GM18511 (cell line): Measurements from ENCODE around the gene CUBN.

Experiments used
- ATAC-seq: cut with Tn5 transposase; IDR thresholded peaks from one replicate; pipeline ENCODE4 v1.9.1; 2021; ENCODE audit warnings: mild to moderate bottlenecking, moderate library complexity; ENCODE audit not compliant: unreplicated experiment

Gene CUBN

DNA sequence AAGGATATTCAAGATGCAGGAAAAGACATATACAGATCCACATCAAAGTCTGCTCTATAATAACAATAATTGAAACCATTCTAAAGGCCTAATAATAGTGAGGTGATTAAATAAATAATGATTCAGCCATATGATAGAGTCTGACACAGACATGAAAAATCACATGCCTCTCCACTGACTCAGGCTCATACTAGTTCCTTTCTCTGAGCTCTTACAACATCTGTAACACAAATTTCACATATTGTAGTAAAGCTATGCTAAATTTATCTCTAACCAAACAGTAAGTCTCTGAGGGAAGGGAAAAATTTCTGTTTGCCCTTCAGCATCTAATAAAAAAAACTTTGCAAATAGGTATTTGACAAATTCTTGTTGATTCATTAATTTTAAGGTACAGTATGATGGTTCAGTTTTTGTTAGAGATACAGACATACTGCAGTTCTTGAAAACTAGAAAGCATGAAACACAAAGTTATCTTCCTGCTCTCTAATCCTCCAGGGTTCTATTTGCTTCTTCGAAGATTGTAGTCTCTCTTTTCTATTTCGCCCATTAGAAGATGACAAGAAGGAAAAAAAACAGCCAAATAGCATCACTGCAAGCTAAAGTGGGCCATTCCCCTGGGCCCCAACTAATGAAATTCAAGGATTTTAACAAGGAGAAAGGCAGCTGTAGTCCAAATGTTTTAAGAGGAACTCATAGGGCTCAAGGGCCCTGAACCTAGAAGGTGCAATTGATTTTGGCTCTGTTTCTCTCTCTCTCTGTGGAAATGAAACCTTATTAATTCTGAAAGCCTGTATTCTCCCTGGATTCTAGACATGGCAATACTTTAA lies 53.9 kb downstream of the CUBN start:
- no peak for ATAC-seq

DNA sequence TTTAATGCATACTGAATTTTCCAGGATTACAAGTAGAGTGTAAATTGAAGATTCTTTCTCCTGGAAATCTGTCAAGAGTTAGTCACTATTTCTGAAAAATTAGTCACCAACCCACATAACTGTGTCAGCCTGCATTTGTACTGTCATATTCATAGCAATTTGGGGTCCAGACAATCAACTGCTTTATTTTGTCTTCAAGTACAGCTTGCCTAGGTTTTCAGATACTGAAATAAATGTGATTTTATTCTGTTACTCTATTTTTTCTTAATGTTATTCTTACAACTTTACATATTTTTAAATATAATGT lies 55.1 kb downstream of the CUBN start:
- no peak for ATAC-seq

DNA sequence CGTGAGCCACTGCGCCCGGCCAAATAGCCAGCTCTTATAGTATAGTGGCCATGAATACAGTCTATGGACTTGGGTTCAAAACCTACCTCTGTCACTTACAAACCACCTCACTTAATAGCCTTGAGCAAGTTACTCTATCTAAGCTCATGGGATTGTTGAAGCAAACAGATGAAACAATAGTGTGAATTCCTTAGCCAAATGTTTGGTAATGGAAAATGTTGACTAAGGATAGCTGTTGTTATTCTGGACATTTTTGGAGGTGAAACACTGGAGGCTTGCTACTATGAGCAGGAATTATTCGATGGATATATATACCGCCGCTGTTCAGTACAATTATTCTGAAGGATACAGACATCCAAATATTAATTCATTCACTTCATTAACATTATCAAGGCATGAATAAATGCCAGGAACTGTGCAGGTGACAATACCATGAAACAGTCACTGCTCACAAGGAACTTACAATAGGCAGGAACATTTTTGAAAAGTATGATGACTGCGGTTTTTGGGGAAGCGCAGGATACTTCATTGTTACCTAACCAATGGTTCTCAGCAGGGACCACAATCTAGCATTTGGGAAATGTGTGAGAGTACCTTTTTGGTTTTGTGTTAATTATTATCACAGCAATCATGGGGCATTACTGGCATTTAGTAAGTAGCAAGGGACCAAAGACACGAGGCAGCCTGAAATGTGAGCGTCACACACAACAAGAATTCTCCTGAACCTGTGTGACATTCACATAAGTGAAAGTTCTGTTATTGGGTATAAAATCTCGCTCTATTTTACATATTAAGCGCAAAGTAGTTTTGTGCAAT lies 55.7 kb downstream of the CUBN start:
- ATAC-seq, result no peak

DNA sequence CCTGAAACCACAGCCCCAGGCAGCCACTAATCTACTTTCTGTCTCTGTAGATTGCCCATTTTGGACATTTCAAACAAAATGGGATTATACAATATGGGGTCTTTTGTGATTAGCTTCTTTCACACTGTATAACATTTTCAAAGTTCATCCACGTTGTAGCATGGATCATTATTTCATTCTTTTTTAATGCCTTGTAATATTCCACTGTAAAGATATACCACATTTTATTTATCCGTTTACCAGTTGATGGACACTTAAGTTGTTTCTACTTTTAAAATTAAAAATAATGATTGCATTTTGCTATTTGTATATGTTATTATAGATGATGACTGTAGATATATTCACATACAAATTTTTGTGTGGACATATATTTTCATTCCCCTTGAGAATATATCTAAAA lies 60.7 kb downstream of the CUBN start:
- no peak for ATAC-seq

DNA sequence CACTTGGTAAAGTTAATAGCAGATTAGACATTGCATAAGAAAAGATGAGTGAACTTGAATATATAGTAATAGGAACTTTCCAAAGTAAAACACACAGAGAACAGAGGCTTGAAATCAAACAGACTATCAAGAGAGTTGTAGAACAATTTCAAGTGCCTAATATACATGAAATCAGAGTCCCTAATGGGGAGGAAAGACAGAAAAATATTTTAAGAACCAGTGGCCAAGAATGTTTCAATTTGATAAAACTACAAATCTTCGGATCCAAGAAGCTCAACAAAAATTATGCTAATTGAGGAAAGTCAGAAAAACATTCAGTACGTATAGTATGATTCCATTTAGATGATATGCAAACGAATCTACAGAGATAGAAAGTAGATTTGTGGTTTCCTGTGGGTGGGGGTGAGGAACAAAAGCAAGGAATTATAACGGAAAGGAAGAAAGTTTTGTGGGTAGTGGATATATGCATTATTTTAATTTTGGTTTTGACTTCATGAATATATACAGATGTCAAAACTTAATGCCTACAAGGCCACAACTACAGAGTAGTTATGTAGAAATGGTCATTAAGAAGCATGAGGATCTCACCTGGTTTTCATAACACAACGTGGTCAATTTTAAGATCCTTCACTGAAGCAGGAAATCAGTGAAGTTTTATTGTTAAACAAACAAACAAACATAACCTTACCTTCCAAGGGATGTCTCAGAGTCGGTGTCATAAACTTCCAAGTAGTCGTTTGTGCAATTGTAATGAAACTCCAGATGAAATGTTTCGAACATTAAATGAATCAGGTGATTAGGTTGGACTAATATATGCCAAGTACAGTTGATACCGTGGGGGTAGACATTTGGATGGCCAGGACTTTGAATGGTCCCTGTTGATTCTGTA lies 62.0 kb downstream of the CUBN start:
- ATAC-seq, result no peak

DNA sequence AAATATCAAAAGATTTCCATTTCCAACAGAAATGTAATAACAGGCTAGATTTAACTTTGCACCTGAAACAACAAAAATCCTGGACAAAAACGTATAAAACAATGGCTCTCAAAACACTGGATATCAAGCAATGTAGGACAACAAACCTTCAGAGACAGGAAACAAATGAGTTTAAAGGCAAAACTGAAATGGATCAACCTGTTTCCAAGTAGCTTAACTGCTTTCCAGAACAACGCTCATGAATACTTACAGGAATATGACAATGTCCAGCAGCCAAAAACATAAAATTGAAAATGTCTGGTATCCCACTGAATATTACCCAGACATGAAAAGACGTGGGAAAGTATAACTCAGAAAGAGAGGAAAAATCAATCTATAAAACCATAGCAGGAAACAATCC lies 62.8 kb downstream of the CUBN start:
- ATAC-seq, result no peak

DNA sequence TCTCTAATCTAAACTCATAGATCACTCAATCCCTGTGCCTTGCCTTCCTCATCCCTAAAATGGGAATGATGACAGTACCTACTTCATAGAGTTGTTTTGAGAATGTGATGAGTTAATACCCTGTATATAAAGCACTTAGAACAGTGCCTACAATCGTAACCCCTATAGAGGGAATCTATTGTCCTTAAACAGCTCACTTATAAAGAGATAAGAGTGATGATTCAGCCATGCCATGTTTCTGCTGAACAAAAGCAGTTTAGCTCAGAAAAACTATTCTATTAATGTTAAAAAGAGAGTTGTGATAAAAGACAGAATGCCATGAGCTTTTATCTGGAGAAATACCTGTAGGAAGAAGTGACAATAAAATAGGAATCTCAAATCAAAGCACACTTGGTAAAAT lies 63.6 kb downstream of the CUBN start:
- no peak for ATAC-seq

DNA sequence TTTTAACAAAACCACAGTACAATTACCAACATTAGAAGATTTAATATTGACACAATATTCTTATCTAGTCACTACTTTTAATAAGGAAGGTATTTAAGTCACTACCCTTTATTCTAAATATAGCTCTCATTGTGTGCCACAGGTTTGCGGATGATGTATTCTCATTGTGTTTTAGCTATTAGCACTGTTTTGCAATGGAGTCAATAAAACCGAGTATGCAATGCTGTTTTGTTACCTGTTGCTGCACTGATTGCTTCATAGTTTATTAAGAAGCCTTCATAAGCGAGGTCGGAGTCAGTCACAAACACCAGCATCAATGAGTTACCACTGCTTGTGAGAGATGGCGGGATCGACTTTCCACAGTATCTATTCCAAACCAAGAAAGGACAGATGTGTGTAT lies 64.3 kb downstream of the CUBN start:
- ATAC-seq, result no peak

DNA sequence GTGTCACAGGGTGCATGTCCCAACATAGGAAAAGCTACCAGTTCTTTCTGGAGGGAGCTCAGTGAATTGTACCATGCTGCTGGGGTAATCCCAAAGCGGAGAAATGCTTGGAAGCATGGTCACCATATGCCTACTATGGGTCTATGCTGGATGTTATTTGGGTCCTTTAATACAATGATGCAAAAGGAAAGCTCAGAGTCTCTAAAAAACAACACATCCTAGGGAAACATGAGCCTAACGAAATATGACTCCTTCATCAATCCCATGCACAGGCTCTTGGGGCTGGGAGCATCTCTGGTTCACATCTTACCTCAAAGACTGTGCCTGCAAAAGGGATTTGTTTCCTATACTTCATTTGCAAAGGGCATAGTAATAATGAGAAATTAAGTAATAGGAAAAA lies 65.2 kb downstream of the CUBN start:
- no peak for ATAC-seq

DNA sequence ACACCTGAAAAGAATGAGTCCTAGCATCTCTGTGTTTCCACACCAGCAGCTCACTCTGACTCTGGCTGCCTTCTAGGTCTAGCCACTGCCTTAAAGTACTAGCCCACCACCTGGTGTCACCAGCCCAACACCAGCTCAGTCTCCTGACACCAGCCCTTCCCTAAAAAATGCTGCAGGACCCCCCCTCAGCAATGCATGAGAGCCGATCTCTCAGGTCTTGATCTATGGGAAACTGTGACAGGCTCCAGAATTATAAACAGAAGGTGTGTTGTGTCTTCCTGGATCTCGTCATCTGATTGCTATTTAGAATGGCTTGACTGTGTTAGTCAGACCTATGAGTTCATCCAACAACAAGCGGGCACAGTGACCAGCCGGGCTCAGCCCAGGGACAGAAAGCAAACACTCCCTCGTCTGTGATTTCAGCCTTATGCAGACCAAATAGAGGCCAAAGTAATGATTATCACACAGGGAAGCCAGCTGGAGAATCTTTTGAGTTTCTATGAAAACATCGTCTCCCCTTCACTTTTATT lies 66.6 kb downstream of the CUBN start:
- ATAC-seq, result no peak

DNA sequence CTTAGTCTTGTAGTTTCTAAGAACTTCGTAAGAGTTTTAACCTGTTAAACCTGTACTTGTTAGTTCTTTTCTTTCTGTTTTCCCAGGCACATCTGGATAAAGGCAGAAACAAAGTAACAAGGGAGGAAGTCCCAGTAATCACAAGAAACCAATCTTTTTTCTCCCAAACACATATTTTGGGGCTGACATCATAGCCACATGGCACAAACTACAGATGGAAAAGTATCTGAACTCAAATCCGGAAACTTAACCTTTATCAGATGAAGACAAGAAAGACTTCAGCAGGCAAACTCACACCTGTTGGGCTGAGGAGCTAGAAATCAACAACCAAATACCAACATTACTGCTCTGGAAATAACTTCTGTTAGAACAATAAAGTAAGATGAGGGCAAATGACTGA lies 67.1 kb downstream of the CUBN start:
- no peak for ATAC-seq

DNA sequence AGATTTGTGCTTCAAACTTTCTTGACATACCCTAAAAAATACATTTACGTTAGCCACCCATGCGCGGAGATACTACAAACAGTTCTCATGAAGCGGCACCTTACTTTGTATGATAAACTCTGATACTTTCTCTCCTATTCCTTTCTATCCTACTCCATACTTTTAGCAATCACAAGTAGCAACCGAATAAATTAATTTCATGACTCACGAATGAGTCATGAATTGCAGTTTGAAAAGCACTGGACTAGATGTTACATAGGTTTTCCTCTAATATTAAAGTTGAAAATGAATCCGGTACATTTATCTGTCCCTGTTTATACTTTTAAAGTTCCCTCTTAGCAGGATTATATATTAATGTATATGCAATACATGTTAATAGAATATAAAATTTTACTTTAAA lies 67.6 kb downstream of the CUBN start:
- ATAC-seq, result no peak

DNA sequence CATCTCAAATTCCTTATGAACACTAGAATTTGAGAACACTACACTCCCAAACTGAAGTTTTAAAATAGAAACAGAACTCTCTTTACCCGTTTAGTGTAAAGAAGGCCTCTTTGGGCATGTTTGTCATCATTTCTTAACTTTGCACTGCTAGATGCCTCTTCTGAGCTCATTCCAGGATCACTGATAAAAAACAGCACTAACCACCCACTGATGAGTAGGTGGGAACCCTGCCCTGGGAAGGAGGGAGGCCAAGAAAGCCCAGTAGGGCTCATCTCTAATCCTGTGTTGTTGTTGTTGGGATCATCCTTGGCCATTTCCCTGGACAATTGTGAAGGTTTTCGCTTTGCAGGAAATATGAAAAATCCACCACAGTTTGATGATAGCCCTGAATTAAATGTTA lies 68.2 kb downstream of the CUBN start:
- ATAC-seq, result no peak

DNA sequence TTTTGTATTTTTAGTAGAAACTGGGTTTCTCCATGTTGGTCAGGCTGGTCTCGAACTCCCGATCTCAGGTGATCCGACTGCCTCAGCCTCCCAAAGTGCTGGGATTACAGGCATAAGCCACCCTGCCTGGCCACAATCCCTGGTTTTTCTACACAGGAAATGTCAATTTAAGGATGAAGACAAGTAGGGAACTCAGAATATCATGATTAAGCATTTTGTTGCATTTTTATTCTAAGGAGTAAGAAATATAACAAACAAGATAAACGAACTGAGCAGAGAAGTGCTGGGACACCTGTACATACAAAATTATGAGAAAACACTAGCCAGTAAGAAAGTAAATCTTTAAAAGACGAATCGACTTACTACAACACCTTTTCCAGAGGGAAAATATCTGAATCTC lies 69.3 kb downstream of the CUBN start:
- no peak for ATAC-seq

DNA sequence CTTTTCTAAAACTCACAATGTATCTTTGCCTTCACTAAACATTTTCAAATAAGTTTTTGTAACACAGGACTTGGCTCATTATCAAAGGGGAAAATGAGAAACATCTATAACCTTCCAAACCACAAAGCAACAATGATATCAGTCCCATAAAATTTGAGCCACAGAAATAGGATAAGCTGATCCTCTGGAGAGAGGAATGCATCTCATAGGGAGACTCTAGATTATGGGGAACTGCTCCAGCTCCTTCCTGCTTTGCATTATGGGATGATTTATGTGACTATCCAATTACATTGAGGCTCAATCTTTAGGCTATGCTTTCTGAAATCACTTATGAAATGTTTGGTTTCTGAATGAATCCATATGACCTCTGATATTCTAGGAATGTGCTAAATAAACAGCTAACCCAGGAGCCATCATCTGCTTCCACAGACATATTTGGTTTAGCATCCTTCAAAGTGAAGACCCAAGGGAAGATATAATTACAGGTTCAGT lies 70.4 kb downstream of the CUBN start:
- ATAC-seq, result no peak

DNA sequence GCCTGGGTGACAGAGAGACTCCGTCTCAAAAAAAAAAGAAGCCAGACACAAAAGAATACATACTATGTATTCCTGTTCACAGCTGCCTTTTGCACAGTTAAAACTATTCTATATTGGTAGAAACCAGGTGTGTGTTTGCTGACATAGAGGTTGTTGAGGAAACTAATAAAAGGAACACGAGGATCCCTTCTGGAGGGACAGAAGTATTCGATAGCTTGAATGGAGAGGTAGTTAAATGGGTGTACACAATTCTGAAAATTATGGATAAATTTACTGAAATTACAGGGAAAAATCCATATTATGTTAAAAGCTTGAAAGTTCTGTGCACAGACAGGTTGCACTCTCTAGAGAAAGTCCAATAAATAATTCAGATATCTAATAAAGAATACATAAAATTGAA lies 71.5 kb downstream of the CUBN start:
- no peak for ATAC-seq

DNA sequence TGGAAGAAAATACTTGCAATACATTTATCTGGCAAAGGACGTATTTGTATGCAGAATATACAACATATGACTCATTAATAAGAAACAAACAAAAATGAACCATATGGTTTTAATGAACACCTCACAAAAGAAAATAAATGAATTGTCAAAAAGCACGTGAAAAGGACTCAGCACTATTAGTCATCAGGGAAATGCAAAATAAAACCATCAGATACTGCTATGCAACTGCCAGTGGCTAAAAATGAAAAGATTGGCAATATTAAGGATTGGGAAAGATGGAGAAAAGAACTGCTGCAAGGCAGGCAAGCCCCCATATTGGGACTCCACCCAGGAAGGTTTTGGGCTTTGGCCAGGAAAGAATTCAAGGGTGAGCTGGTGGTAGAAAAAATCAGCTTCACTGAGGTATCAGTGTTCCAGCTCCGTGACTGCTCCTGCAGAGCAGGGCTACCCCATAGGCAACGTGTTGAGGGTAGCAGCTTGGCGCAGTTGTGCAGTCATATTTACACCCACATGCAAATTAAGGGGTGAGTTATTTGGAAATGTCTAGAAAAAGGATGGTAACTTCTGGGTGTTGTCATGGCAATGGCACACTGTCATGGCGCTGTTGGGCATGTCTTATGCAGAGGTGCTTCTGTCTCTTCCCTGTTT lies 72.7 kb downstream of the CUBN start:
- ATAC-seq, result no peak

DNA sequence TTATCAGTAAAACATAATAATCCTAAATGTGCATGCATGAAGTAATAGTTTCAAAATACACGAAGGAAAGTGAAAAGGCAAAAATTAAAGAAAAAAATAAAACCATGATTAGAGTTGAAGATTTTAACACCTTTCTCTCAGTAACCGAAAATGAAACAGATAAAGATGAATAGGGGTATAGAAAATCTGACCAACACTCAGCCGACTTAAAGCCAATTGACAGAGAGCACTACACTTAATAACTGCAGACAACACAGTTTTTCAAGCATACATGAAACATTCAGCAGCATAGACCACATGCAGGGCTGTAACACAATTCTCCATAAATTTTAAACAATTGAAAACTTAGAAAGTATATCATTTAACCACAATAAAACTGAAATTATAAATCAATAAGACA lies 76.1 kb downstream of the CUBN start:
- ATAC-seq, result no peak

DNA sequence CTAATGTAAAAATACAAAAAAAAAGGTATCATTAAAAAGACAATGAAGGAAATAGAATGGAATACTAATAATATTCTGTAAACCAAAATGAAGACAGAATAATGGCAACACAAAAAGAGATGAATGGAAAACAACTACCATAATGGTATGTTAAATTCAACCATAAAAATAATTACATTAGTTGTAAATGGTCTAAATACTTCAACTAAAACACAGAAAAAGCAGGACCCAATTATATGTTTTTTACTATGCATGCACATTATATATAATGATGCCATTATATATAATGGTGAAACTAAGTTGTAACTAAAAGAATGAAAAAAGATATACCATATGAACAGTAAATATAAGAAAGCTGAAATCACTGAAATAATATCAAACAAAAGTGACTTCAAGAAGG lies 76.5 kb downstream of the CUBN start:
- ATAC-seq, result no peak

DNA sequence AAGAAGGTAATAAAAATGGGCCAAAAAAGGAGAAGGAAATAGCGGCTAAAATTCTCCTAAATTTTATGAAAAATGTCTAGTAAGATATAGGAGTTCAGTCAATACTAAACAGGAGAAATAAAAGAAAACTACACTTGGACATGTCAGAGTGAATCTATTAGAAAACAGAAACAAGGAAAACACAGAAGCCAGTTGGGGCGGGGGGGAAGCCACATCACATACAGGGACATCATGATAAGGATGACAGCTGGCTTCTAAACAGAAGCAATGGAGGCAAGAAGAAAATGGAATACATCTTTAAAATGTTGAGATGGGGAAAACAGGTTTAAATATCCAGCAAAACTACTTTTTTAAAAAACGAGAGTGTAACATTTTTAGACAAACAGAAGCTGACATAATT lies 77.8 kb downstream of the CUBN start:
- no peak for ATAC-seq

DNA sequence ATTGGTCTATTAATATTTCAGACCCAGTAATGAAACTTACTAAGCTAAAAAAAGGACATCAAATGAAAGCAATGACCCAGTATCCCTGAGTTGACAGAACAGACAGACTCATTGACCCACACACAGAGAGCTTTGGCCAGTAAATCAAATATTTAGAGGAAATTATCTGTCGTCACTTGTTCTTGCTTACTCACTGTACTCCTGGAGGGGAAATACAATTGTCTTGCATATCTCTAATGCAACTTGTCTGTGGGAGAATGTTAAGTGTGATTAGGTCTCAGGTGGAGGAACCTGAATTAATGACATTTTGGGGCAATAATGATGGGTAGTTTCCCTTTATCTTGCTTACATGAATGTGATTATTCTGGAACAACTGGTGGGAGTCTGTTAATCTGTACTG lies 80.4 kb downstream of the CUBN start:
- ATAC-seq, result no peak
